Skeletal muscle satellite cell (primary cell): ENCODE data around the gene TTC8. TPM values are rescaled to one million over a fixed set of nuclear protein-coding genes. Genes with fewer than 3 reads are reported as not detected.

Experiments
- H3K27me3 ChIP-seq: 2 replicates; pipeline ENCODE4 v1.7.0; 2013; ENCODE audit warnings: low read length; ENCODE audit not compliant: control insufficient read depth, insufficient read depth
- H3K36me3 ChIP-seq: 2 replicates; pipeline ENCODE4 v1.7.0; 2013; ENCODE audit warnings: mild to moderate bottlenecking, control low read depth, low read length; ENCODE audit not compliant: insufficient read depth
- H3K4me1 ChIP-seq: 2 replicates; pipeline ENCODE4 v1.7.0; 2013; ENCODE audit warnings: low read length; ENCODE audit not compliant: control insufficient read depth, insufficient read depth
- H3K4me2 ChIP-seq: 2 replicates; pipeline ENCODE4 v1.7.0; 2013; ENCODE audit warnings: mild to moderate bottlenecking, low read length
- H3K4me3 ChIP-seq: 2 replicates; pipeline ENCODE4 v1.7.0; 2013; ENCODE audit warnings: low read length
- H3K9ac ChIP-seq: 2 replicates; pipeline ENCODE4 v1.7.0; 2013; ENCODE audit warnings: mild to moderate bottlenecking, low read depth, low read length, moderate library complexity
- H3K9me3 ChIP-seq: replicated peaks from 2 replicates; pipeline ENCODE4 v1.7.0; 2013; ENCODE audit warnings: mild to moderate bottlenecking, control low read depth, low read length
- small RNA-seq: library from RNA; depleted of rRNA; stranded (forward); fragments of <200 nt; gene quantifications from one replicate; pipeline ENCODE3, GENCODE V24; 2012

TTC8 gene

DNA sequence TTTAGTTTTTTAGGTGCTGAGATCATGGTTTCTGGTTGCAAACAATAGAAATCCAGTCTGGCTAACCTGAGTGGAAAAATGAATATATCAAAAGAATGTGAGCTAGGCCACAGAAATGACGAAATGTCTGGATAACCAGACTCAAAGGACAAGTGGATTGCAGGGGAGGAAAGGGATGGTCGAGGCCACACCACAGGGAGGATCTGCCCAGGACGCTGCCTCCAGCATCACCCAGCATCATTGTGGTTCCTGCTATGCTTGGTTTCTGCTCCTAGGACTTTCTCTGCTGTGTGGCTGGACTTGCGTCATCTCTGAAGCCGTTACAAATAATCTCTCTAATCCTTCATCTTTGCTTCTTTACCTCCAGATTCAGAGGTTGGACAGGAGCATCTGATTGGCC, 80.4 kb downstream of the TTC8 start:
- Histone ChIP-seq H3K27me3 (peaks cover 12% of the 10 kb centered on the region), H3K36me3 (no peaks in the 10 kb centered on the region), H3K4me3 (no peak overlapping the region), H3K9ac (no peak overlapping the region), H3K4me1 (no peaks in the 10 kb centered on the region), H3K4me2 (no peak overlapping the region), H3K9me3 (no peaks in the 10 kb centered on the region)

DNA sequence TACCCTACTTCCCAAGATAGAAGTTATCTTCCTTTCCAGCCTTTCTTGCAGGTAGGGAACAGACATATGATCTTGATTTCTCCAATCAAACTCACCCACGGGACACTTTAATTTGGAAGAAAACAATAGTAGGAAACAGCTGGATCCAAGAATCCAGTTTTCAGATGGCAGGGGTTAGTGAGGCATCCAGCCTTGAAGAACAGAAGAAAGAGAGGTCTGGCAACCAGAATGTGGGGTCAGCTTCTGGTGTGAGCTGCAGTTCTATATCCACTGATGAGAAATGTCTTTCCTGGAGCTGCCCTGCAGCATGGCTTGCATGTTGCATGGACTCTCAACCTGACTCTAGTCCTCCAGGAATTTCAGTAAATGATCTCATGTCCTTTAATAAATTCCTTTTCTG, 83.8 kb downstream of the TTC8 start:
- no peak overlapping the region for H3K4me3 ChIP-seq
- no peaks in the 10 kb centered on the region for H3K4me1 ChIP-seq
- no peak overlapping the region for H3K9ac ChIP-seq
- peaks cover 7% of the 10 kb centered on the region for H3K27me3 ChIP-seq
- no peaks in the 10 kb centered on the region for H3K36me3 ChIP-seq
- no peaks in the 10 kb centered on the region for H3K9me3 ChIP-seq
- no peak overlapping the region for H3K4me2 ChIP-seq

DNA sequence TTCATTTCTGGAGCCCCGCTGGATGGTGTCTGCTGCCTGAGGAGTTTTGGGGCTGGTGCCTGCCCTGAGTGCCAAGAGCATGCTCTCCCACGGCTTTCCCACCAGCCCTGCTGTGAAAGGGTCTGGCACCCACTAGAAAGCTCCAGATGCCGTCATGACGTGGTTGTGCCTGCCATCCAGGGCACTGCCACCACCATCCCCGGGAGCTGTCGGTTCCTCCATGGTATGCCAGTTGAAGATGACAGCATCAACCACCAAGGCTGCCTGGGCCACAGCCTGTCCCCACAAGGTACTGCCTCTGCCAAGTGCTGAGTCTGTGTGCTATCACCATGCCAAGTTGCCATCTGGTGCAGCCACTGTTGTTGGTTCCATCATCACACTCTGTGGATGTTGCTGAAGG, 85.9 kb downstream of the TTC8 start:
- H3K36me3 ChIP-seq, result no peaks in the 10 kb centered on the region
- peaks cover 11% of the 10 kb centered on the region for H3K27me3 ChIP-seq
- no peak overlapping the region for H3K9ac ChIP-seq
- no peaks in the 10 kb centered on the region for H3K4me1 ChIP-seq
- no peak overlapping the region for H3K4me2 ChIP-seq
- no peaks in the 10 kb centered on the region for H3K9me3 ChIP-seq
- H3K4me3 ChIP-seq, result no peak overlapping the region

DNA sequence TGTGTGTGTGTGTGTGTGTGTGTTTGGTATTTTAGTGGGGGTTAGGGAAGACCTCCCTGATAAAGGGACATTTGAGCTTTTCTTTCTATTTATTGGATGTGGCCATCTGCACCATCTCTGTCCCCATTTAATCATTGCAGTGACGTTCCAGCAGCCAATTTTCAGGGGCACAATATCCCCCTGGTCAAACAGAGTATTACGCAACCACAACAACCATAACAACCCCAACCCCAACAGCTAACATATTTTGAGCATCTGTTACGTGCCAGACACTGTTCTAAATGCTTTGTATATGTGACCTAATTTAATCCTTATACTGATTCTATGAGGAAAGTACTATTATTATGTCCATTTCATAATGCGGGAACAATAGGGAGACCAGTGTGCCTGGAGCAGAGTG, 87.4 kb downstream of the TTC8 start:
- Histone ChIP-seq H3K27me3 (peaks cover 11% of the 10 kb centered on the region), H3K4me3 (no peak overlapping the region), H3K36me3 (no peaks in the 10 kb centered on the region), H3K9me3 (no peaks in the 10 kb centered on the region), H3K4me1 (no peaks in the 10 kb centered on the region), H3K4me2 (no peak overlapping the region), H3K9ac (no peak overlapping the region)

DNA sequence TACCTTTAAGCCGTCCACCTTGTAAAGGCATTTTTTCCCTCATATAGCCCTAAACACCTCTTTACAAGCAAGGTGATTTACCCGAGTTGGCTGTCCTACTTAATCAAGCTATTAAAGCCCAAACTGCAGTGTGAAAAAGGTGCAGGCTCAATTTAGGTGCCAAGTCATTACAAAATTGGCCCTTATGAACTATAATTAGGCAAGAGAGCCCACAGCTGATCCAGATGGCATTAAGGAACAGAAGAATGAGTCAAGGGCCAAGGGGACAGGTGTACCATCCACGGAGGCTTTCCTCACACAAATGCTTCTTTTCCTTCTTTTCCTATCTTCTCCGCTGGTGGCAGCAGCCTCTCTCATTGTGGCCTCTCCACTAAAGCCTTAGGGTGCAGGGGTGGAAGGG, 90.5 kb downstream of the TTC8 start:
- Histone ChIP-seq H3K4me2 (no peak overlapping the region), H3K4me1 (no peaks in the 10 kb centered on the region), H3K9ac (no peak overlapping the region), H3K27me3 (peaks cover 8% of the 10 kb centered on the region), H3K36me3 (no peaks in the 10 kb centered on the region), H3K4me3 (no peak overlapping the region), H3K9me3 (no peaks in the 10 kb centered on the region)

DNA sequence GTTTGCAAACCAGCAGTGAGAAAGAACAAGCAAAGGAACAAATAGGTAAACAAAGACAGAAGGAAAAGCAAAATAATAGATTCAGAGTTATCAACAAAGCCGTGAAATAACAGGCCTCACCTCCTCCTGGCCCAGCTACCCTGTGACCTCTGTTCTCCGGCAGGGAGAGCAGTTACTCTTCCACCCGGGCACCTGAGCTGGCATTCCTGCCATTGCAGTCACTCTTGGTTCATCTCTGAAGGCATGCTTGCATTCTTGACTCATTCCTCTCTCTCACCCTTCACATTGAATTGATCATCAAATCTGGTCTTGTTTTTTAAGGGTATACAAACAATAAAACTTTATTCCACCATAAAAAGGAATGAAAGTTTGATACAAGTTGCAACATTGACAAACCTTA, 95.1 kb downstream of the TTC8 start:
- H3K9ac ChIP-seq, result no peak overlapping the region
- H3K9me3 ChIP-seq, result no peaks in the 10 kb centered on the region
- no peak overlapping the region for H3K4me3 ChIP-seq
- no peaks in the 10 kb centered on the region for H3K27me3 ChIP-seq
- no peak overlapping the region for H3K4me2 ChIP-seq
- H3K4me1 ChIP-seq, result no peaks in the 10 kb centered on the region
- no peaks in the 10 kb centered on the region for H3K36me3 ChIP-seq

Small RNA genes lying within 50 kb of the gene (small RNA-seq; reads per million reads assigned to genes)
- not detected for gene RF00019
- gene RNU4-92P, result not detected
